Mucosa of descending colon (tissue), 3 donors: ENCODE measurements around the gene ACTRT1. TPM values are rescaled to one million over a fixed set of nuclear protein-coding genes. Genes with fewer than 3 reads are reported as not detected.

Source experiments
- ATAC-seq: fragments of 200-7000 bp; cut with Tn5 transposase; one replicate; pipeline ENCODE4 v1.9.1; 2020; ENCODE audit warnings: mild to moderate bottlenecking, moderate library complexity
- DNase-seq, 3 donors: peaks; one replicate each; pipeline ENCODE4 v3.0.0-alpha.2; 2020
- H3K36me3 ChIP-seq: fragments of 200-600 bp; one replicate; pipeline ENCODE4 v1.8.0; 2021; ENCODE audit warnings: low read depth, mild to moderate bottlenecking
- H3K4me1 ChIP-seq: fragments of 200-600 bp; one replicate; pipeline ENCODE4 v1.8.0; 2021; ENCODE audit warnings: low read depth, mild to moderate bottlenecking
- H3K4me3 ChIP-seq: fragments of 200-600 bp; one replicate; pipeline ENCODE4 v1.8.0; 2021; ENCODE audit warnings: mild to moderate bottlenecking
- H3K9me3 ChIP-seq: fragments of 200-600 bp; one replicate; pipeline ENCODE4 v1.8.0; 2021; ENCODE audit warnings: mild to moderate bottlenecking
- intact Hi-C, 2 donors: fragments of 100-400 bp; cut with DNase I in 1 of 2; cut with micrococcal nuclease in 1 of 2; formaldehyde crosslinking; loops; one replicate each; pipeline versions ENCODE4 v1.11.0 to v1.11.1; 2022; cut with DNase I, micrococcal nuclease
- long read RNA-seq, 2 donors: library from polyadenylated mRNA; unstranded; transcript quantifications; one replicate each; pipeline ENCODE4 v2.0.0, GENCODE V29; 2019 to 2021
- total RNA-seq, 3 donors: library from RNA; stranded (reverse); fragmentation: NEBNext Ultra II Directional in 2 of 3; extraction: Animal tissue kit (Norgen Biotek cat#: 25700) in 2 of 3; gene quantifications; one replicate each; pipeline versions ENCODE4 v1.2.1 to v1.2.4, GENCODE V29; 2021 to 2023
- TF ChIP-seq, protein P1 (sequence below): fragments of 200-600 bp; IDR thresholded peaks from one replicate; pipeline ENCODE4 v1.8.0; 2022; ENCODE audit warnings: antibody characterized with exemption, mild to moderate bottlenecking
- donor health status: DM: no; HTN: no; CAD: no; lungs with moderate emphysema.
- donor health status: DM: no; HTN: no; CAD: no.
- donor health status: DM: no; HTN: yes; CAD: no.

ACTRT1 gene
- not detected for total RNA-seq
- long read RNA-seq, donor 1 = 0 reads
- long read RNA-seq, donor 2 = 0 reads

DNA sequence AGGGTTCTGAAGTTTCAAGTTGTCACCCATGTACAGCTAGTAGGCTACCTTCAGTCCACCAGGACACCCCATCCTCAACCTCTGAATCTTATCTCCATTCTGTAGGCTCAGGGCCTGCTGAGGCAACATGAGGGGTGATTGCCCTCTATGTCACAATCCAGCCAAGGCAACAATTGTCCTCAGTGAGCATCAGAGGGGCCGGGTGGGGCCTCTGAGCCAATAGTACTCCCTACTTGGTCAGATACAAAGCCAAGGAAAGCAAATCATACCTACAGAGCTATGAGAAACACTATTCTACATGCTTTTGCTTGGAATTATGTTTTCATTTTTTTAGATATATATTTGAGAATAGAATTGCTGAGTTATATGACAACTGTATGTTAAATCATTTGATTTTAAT, at the start of gene ACTRT1:
Gene ACTRT1, minus strand, starts transcription at position 101 of the 400 bp plus-strand sequence. CDS start 197 bp downstream, outside the sequence.
- no peaks in the 10 kb centered on the region for H3K9me3 ChIP-seq
- no peaks in the 10 kb centered on the region for H3K4me1 ChIP-seq
- intact Hi-C loops = no loop called here

DNA sequence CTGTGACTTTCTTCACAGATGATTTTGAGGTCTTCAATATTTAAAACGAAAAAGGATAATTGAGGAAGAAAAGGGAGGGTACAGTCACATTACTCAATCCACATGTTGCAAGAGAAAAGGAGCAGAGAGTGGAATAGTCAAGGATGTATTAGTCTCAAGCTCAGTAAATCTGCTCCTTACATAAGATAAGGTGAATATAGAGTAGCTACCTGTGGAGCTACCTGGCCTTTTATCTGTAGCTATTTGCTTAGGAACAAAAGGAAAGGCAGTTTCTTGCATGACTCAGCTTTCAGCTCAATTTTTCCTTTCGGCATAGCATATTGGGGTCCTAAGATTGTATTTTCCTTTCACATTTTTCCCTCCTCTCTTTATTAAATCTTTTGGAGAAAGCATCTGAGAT, 26.3 kb upstream of the ACTRT1 start:
- Histone ChIP-seq H3K9me3 (no peaks in the 10 kb centered on the region), H3K4me1 (no peaks in the 10 kb centered on the region), H3K36me3 (no peaks in the 10 kb centered on the region), H3K4me3 (no peak overlapping the region)
- intact Hi-C loops = no loop called here
- DNase-seq (no peak), ATAC-seq (no peak)
- TF ChIP-seq, protein P1, sequence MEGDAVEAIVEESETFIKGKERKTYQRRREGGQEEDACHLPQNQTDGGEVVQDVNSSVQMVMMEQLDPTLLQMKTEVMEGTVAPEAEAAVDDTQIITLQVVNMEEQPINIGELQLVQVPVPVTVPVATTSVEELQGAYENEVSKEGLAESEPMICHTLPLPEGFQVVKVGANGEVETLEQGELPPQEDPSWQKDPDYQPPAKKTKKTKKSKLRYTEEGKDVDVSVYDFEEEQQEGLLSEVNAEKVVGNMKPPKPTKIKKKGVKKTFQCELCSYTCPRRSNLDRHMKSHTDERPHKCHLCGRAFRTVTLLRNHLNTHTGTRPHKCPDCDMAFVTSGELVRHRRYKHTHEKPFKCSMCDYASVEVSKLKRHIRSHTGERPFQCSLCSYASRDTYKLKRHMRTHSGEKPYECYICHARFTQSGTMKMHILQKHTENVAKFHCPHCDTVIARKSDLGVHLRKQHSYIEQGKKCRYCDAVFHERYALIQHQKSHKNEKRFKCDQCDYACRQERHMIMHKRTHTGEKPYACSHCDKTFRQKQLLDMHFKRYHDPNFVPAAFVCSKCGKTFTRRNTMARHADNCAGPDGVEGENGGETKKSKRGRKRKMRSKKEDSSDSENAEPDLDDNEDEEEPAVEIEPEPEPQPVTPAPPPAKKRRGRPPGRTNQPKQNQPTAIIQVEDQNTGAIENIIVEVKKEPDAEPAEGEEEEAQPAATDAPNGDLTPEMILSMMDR = no peak

More for the DNA sequence above, at the start of gene ACTRT1:
- no peak within 1 kb of the TSS for H3K4me3 ChIP-seq
- DNase-seq (no peak), ATAC-seq (no peak)
- H3K36me3 ChIP-seq = no peaks in the 10 kb centered on the region
- TF ChIP-seq, protein P1 = no peak

DNA sequence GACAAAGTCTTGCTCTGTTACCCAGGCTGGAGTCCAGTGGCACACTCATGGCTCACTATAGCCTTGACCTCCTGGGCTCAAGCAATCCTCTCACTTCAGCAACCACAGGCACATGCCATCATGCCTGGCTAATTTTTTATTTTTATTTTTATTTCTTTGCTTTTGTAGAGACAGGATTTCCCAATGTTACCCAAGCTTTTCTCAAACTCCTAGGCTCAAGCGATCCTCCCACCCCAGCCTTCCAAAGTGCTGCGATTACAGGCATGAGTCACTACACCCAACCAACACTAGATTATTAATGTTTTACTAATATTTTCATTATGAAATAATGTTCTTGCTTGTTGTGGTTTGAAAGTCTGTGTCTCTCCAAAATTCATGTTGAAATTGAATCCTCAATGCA, 5.2 kb upstream of the ACTRT1 start:
- ATAC-seq = no peak

DNA sequence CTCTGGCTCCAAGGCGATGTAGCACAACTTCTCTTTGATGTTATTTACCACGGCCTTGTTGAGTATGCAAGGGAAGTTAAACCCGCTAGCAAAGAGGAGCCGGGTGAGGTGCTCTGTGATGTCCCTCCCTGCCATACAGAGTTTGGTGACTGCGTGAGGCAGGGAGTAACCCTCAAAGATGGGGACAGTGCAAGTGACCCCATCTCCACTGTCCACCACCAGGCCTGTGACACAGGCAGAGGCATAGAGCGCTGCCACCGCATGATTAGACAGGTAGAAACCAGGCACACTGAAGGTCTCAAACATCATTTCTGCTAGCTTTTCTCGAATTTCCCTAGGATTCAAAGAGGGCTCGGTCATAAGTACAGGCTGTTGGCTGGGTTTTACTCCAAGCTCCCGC, 677 bp downstream of the ACTRT1 start:
- no peak for DNase-seq
- Histone ChIP-seq H3K9me3 (no peaks in the 10 kb centered on the region), H3K36me3 (no peaks in the 10 kb centered on the region), H3K4me1 (no peaks in the 10 kb centered on the region), H3K4me3 (no peak overlapping the region)
- intact Hi-C loops = no loop called here
- TF ChIP-seq, protein P1 = no peak
- ATAC-seq = no peak

More for the DNA sequence above, 5.2 kb upstream of the ACTRT1 start:
- no peak for DNase-seq
- intact Hi-C loops = no loop called here
- H3K36me3 ChIP-seq = no peaks in the 10 kb centered on the region
- H3K4me1 ChIP-seq = no peaks in the 10 kb centered on the region
- TF ChIP-seq, protein P1 = no peak
- H3K4me3 ChIP-seq = no peak overlapping the region
- H3K9me3 ChIP-seq = no peaks in the 10 kb centered on the region

DNA sequence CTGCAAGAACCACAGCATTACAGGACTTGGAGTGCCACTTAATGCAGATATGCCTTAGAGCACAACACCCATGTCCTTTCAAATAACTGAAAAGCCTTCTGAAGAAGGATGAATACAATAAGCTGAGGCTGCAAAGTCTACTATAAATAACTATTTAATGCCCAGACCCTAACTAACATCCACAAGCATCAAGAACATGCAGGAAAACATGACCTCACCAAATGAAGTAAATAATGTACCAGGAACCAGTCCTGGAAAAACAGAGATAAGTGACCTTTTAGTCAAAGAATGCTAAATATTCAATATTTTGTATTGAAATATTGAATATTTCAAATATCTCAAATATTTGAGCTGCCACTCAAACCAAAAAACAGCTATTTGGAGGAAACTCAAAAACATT, 16.9 kb downstream of the ACTRT1 start:
- H3K4me1 ChIP-seq = no peaks in the 10 kb centered on the region
- DNase-seq = no peak

More for the DNA sequence above, 16.9 kb downstream of the ACTRT1 start:
- no peaks in the 10 kb centered on the region for H3K9me3 ChIP-seq
- intact Hi-C loops = no loop called here
- H3K36me3 ChIP-seq = no peaks in the 10 kb centered on the region
- TF ChIP-seq, protein P1 = no peak
- no peak for ATAC-seq
- H3K4me3 ChIP-seq = no peak overlapping the region
